PFSK-1 (cell line): ENCODE measurements around the gene CDON.

Experiments
- FOXP2 ChIP-seq: optimal IDR thresholded peaks from 2 replicates; pipeline ENCODE3; 2011; ENCODE audit warnings: borderline replicate concordance, control low read depth, inconsistent platforms; ENCODE audit not compliant: insufficient read depth; ENCODE audit errors: extremely low read length, extremely low read depth
- POLR2AphosphoS5 ChIP-seq: IDR thresholded peaks from 2 replicates; pipeline ENCODE4 v1.6.1; 2012; ENCODE audit warnings: low read depth, mild to moderate bottlenecking, control low read depth, low read length, moderate library complexity
- SIN3A ChIP-seq: IDR thresholded peaks from 2 replicates; pipeline ENCODE4 v1.6.1; 2012; ENCODE audit warnings: mild to moderate bottlenecking, low read length, moderate library complexity, borderline replicate concordance; ENCODE audit not compliant: insufficient read depth
- TAF1 ChIP-seq: IDR thresholded peaks from 2 replicates; pipeline ENCODE4 v1.6.1; 2012; ENCODE audit warnings: low read length, control low read depth, borderline replicate concordance; ENCODE audit not compliant: insufficient read depth
- TF ChIP-seq, protein P1 (sequence below), 2 experiments: IDR thresholded peaks; 2 replicates each; pipeline versions ENCODE4 v1.6.1 to v1.8.0; 2011 to 2012; ENCODE audit warnings: low read depth in 2 of 2, low read length in 2 of 2, control low read depth in 1 of 2, inconsistent platforms in 1 of 2, mild to moderate bottlenecking in 1 of 2, moderate library complexity in 1 of 2; ENCODE audit not compliant: insufficient read depth in 1 of 2

CDON gene

DNA sequence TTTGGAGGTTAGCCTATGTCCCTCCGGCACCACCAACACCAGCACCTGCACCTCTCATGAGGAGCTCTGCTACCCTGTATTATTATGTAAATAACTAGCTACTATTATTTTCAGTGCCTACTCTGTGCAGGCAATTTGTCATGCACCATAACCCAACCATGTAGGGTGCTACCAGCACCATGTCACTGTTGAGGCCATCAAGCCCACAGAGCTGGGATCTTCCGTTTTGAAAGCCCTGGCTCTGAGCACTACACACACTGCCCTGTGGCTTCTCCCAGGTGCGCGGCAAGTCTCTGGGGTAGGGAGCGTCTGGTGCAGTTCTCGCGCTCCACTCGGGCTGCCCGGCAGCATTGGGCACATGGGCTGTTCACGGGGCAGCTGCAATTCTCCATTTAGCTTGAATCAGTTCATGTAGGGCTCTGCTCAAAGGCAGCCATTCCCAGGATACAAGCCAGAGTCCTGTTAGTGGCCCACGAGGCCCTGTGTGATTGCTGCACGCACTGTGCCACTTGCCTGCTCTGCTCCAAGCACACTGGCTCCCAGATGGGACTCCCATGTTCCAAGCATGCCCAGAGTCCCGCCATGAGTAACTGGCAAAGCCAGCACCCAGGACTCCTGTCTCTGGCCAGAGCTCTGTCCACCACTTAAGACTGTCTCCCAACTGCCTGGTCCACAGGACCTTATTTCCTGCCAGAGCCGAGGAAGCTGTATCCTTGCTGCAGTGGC is 42.5 kb upstream of the CDON start:
- no peak for TF ChIP-seq TAF1
- TF ChIP-seq FOXP2, result no peak
- TF ChIP-seq POLR2AphosphoS5, result no peak
- TF ChIP-seq SIN3A, result no peak
- TF ChIP-seq, protein P1, sequence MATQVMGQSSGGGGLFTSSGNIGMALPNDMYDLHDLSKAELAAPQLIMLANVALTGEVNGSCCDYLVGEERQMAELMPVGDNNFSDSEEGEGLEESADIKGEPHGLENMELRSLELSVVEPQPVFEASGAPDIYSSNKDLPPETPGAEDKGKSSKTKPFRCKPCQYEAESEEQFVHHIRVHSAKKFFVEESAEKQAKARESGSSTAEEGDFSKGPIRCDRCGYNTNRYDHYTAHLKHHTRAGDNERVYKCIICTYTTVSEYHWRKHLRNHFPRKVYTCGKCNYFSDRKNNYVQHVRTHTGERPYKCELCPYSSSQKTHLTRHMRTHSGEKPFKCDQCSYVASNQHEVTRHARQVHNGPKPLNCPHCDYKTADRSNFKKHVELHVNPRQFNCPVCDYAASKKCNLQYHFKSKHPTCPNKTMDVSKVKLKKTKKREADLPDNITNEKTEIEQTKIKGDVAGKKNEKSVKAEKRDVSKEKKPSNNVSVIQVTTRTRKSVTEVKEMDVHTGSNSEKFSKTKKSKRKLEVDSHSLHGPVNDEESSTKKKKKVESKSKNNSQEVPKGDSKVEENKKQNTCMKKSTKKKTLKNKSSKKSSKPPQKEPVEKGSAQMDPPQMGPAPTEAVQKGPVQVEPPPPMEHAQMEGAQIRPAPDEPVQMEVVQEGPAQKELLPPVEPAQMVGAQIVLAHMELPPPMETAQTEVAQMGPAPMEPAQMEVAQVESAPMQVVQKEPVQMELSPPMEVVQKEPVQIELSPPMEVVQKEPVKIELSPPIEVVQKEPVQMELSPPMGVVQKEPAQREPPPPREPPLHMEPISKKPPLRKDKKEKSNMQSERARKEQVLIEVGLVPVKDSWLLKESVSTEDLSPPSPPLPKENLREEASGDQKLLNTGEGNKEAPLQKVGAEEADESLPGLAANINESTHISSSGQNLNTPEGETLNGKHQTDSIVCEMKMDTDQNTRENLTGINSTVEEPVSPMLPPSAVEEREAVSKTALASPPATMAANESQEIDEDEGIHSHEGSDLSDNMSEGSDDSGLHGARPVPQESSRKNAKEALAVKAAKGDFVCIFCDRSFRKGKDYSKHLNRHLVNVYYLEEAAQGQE (IDR thresholded peaks at IDR 0.05; ENCODE audit: insufficient read depth in 1 of 2, low read depth in 2 of 2, low read length in 2 of 2), result no peak

DNA sequence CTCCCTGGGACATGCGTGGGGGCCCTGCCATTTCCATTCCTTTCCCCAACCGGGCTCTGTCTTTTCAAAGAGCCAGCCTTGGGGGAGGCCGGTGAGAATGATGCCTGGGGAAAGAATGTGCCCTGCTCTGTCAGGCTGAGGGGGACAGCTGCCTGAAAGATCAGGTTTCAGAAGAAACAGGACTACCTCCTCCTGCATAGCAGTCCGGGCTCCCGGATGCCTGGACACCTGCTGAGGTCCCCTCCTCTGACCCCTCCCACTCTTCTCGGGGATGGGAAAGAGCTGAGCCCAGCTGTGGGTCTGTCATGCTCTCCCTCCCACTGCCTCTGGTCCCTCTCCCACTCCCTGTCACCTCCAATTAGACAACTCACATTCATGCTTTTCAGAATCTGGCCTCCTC is 41.8 kb upstream of the CDON start:
- TF ChIP-seq, protein P1 (IDR thresholded peaks at IDR 0.05; ENCODE audit: insufficient read depth in 1 of 2, low read depth in 2 of 2, low read length in 2 of 2), result no peak
- TF ChIP-seq POLR2AphosphoS5 (no peak), FOXP2 (no peak), TAF1 (no peak), SIN3A (no peak)

DNA sequence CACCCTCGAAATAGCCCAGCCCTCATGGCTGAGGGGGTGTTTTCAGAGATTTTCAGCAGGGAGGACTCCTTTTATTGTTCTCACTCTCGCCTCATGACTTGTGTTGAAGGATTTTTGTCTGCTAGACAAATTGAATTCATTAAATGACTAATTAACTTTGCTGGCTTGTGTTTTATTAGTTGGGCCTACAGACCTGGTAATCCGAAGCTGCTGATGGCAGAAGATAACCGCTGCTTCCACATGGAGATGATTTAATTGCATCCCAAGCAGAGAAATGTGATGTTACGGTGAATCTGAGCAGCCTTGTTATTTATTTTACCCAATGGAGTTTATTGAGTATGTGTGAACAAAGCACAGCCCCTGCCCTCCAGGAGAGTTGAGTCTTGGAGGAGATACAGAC is 40.5 kb upstream of the CDON start:
- TF ChIP-seq POLR2AphosphoS5 (no peak), FOXP2 (no peak), SIN3A (no peak), TAF1 (no peak)
- TF ChIP-seq, protein P1 (IDR thresholded peaks at IDR 0.05; ENCODE audit: insufficient read depth in 1 of 2, low read depth in 2 of 2, low read length in 2 of 2), result no peak

- no peak for TF ChIP-seq TAF1
These were observed 39.8 kb upstream of the CDON start for GRCh38 chr11:126102436-126102981.

- no peak for TF ChIP-seq POLR2AphosphoS5
- no peak for TF ChIP-seq FOXP2
- no peak for TF ChIP-seq TAF1
- TF ChIP-seq, protein P1 (IDR thresholded peaks at IDR 0.05; ENCODE audit: insufficient read depth in 1 of 2, low read depth in 2 of 2, low read length in 2 of 2), result no peak
- no peak for TF ChIP-seq SIN3A
These were observed 39.2 kb upstream of the CDON start for GRCh38 chr11:126101930-126102283.
